GM10266 (cell line): ENCODE measurements around the gene CTNNBL1.
"Not testable (repeated sequence)": the region's sequence is repeated elsewhere in the genome, so short reads cannot be mapped to it uniquely, and the experiment has no call there.

Experiments
- DNase-seq: peaks from one replicate; pipeline ENCODE4 v3.0.0; 2012; ENCODE audit errors: extremely low spot score
- TF ChIP-seq, protein P1 (sequence below): IDR thresholded peaks from 2 replicates; pipeline ENCODE4 v1.5.1; 2012; ENCODE audit warnings: mild to moderate bottlenecking, low read depth; ENCODE audit not compliant: control insufficient read depth, insufficient read depth; ENCODE audit errors: missing control alignments

CTNNBL1 gene

DNA sequence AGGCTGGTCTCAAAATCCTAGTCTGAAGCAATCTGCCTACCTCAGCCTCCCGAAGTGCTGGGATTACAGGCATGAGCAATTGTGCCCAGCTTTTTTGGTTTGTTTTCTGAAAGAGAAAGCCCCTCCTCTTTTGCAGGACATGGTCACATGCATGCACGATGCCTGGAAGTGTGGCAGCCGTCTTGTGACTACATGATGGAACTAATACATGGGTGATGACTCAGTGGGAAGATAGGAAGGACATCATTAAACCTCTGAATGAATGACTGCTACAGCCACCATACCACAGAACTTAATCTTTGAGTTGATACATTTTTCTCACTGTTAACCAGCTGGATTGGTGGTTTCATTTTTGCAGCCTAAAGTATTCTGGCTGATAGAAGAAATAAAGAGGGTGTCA, 13.4 kb upstream of the CTNNBL1 start:
- TF ChIP-seq, protein P1, sequence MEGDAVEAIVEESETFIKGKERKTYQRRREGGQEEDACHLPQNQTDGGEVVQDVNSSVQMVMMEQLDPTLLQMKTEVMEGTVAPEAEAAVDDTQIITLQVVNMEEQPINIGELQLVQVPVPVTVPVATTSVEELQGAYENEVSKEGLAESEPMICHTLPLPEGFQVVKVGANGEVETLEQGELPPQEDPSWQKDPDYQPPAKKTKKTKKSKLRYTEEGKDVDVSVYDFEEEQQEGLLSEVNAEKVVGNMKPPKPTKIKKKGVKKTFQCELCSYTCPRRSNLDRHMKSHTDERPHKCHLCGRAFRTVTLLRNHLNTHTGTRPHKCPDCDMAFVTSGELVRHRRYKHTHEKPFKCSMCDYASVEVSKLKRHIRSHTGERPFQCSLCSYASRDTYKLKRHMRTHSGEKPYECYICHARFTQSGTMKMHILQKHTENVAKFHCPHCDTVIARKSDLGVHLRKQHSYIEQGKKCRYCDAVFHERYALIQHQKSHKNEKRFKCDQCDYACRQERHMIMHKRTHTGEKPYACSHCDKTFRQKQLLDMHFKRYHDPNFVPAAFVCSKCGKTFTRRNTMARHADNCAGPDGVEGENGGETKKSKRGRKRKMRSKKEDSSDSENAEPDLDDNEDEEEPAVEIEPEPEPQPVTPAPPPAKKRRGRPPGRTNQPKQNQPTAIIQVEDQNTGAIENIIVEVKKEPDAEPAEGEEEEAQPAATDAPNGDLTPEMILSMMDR: no peak
- DNase-seq: no peak

DNA sequence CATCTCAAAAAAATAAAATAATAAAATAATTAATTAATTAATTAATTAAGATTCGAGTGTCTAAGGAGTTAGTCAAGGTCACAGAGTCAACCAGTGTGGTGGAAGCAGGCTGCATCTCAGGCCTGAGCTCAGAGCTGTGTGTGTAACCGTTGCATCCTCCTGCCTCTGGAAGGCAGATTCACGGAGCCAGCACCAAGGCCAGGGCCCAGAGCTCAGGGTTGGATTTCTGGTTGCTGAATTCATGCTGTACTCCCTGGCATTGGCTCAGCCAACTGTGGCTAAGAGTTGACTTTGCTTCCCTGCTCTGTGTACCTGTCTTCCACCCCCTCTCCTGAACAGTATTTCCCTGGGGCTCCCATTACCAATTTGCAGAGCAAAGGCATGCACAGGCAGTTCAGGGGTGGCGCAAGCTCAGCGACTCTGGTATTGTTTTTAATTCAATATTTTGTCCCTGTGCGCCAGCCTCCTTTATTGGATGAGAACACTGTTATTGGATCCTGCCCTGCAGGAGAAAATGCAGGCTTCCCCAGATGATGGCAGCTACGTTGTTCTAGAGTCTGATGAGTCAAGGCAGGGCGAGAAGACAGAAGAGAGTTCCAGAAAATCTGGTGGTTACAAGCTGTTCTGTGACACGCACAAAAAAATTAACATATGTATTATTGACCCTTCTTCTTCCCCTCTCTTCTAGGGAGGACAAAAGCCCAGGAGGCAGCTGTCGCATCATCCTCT, 12.3 kb upstream of the CTNNBL1 start:
- DNase-seq: no peak
- TF ChIP-seq, protein P1: no peak

DNA sequence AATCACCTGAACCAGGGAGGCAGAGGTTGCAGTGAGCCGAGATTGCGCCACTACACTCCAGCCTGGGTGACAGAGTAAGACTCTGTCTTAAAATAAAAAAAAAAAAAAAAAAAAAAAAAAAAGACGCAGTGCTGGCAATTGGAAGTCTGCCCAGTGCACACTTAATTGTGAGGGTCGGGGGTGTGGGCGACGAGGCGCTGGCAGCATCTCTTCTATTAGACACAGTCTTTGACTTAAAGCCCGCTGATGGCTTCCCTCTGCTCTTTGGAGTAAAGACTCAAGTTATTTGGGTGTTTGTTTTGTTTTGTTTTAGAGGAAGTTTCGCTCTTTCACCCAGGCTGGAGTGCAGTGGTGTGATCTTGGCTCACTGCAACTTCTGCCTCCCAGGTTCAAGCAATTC, 10.7 kb upstream of the CTNNBL1 start:
- not testable (repeated sequence) for DNase-seq

DNA sequence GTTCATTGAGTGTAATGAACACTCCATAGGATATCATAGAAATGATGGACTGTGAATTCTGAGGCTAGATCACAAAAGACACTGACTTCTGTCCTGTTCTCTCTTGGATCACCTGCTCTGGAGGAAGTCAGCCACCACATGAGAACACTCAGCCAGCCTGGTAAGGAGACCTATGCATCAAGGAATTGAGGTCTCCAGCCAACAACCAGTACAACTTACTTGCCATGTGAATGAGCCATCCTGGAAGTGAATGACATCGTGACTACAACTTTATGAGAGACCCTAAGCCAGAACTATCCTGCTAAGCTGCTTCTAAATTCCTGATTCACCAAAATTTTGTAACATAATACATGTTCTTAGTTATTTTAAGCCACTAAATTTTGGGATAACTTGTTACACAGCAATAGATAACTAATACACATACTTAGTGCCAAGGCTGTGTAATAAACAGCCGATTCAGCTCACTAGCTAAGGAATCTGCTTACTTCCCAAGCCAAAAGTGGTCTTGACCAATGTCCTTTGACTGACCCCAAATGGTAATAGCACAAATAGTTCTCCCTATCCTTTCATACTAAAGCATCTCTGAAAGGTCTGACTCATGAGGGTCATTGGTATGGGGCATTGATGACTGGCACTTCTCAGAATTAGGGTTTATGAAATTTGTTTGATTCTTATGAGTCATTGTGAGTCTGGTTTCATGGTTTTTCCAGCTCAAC, 6.9 kb upstream of the CTNNBL1 start:
- DNase-seq: no peak
- TF ChIP-seq, protein P1: no peak

DNA sequence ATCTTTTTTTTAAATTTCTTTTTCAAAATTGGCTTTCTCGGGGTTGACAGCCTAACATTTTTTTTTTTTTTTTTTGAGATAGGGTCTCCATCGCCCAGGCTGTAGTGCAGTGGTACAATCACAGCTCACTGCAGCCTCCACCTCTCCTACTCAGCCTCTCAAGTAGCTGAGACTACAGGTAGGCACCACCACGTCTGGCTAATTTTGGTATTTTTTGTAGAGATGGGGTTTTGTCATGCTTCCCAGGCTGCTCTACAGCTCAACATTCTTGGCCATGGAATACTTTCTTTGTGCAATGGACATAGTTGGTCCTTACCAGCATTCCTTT, 6.4 kb upstream of the CTNNBL1 start:
- DNase-seq: no peak
- TF ChIP-seq, protein P1: no peak

DNA sequence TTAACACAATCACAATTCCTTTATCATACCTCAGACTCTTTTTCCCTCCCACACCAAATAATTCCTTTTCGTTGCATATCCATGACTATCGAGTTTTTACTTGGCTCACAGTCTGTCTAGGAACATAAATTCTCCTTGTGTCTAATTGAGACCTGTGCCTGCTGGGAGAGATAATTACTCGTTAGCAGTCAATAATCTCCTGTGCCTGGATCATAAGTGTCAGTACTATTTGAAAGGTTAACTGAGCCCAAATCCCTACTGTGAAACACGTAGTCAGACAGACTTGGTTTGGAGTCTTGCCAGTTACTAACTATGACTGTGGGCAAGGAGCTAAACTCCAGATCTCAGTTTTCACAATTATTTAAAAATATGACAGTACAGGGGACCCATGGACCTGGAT, 5.7 kb upstream of the CTNNBL1 start:
- TF ChIP-seq, protein P1: no peak
- DNase-seq: no peak

DNA sequence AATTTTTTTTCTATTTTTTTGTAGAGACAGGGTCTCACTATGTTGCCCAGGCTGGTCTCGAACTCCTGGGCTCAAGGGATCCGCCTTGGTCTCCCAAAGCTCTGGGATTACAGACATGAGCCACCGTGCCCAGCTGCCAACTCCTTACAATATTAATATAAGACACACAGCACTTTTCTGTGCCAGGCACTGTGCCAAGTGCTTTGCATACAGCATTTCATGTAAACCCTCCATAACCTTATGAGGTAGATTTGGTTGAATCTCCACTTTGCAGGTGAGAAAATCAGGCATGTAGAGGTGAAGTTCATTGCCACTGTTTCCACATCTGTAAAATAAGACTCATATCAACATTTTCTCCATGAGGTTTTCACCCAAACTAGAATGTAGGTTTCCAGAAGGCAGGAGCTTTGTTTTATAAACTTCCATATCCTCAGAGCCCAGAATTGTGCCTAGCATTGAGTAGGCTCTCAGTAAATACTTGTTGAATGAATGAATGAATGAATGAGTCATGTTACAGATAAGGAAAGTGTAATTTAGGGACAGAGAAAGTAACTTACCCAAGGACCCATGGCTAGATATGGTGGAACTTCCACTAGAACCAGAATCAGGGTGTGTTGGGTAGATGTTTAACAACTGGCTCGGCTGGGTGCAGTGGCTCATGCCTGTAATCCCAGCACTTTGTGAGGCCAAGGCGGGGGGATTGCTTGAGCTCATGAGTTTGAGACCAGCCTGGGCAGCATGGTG, 3.0 kb upstream of the CTNNBL1 start:
- TF ChIP-seq, protein P1: no peak
- no peak for DNase-seq
